Fibroblast of skin of scalp (primary cell): ENCODE results near the gene STAU1. TPM values are rescaled to one million over a fixed set of nuclear protein-coding genes. Genes with fewer than 3 reads are reported as not detected.
"Not testable (repeated sequence)": the region's sequence is repeated elsewhere in the genome, so short reads cannot be mapped to it uniquely, and the experiment has no call there.

Experiments
- DNase-seq: peaks from one replicate; pipeline ENCODE4 v3.0.0-alpha.2; 2013
- polyA plus RNA-seq, 2 experiments: library from polyadenylated mRNA; unstranded; fragments of 120-200 nt; gene quantifications; one replicate each; pipeline ENCODE4 v1.2.1, GENCODE V29; 2013; ENCODE audit not compliant: insufficient read length in 2 of 2

The STAU1 gene
- 73.4 TPM for polyA plus RNA-seq (2013, experiment 1 of 2; ENCODE audit: insufficient read length)
- polyA plus RNA-seq (2013, experiment 2 of 2; ENCODE audit: insufficient read length): 74.3 TPM

GRCh38 chr20:49187851-49188641 lies at the start of gene STAU1:
Gene STAU1, minus strand, starts transcription at chr20:49188334. Its CDS starts 22,133 bp downstream, at chr20:49166201.
- DNase-seq: peak; percentile 97

GRCh38 chr20:49237531-49237930 lies 49.4 kb upstream of the STAU1 start:
- DNase-seq: no peak

GRCh38 chr20:49236301-49236700 lies 48.2 kb upstream of the STAU1 start:
- no peak for DNase-seq

GRCh38 chr20:49234831-49235230 lies 46.7 kb upstream of the STAU1 start:
- no peak for DNase-seq

- no peak for DNase-seq
Observed at GRCh38 chr20:49233226-49233625, 45.1 kb upstream of the STAU1 start.

GRCh38 chr20:49231471-49231870 lies 43.3 kb upstream of the STAU1 start:
- DNase-seq: no peak

- no peak for DNase-seq
Observed at GRCh38 chr20:49230561-49231133, 42.5 kb upstream of the STAU1 start.

GRCh38 chr20:49230021-49230420 lies 41.9 kb upstream of the STAU1 start:
- no peak for DNase-seq

- DNase-seq: no peak
Observed at GRCh38 chr20:49229381-49229780, 41.2 kb upstream of the STAU1 start.

- no peak for DNase-seq
Observed at GRCh38 chr20:49228676-49229075, 40.5 kb upstream of the STAU1 start.

GRCh38 chr20:49225896-49226295 lies 37.8 kb upstream of the STAU1 start:
- no peak for DNase-seq

GRCh38 chr20:49219924-49220831 lies 32.0 kb upstream of the STAU1 start:
- DNase-seq: no peak

GRCh38 chr20:49219091-49219923 lies 31.2 kb upstream of the STAU1 start, which contains the start of gene DDX27:
Gene DDX27, plus strand, starts transcription at chr20:49219416. Its CDS starts 33 bp downstream, at chr20:49219449.
- DNase-seq: peak; percentile 99

- not testable (repeated sequence) for DNase-seq
Observed at GRCh38 chr20:49218739-49219090, 30.6 kb upstream of the STAU1 start.

- peak; percentile 88 for DNase-seq
Observed at GRCh38 chr20:49216991-49217578, 29.0 kb upstream of the STAU1 start.

- DNase-seq: no peak
Observed at GRCh38 chr20:49215232-49215631, 27.1 kb upstream of the STAU1 start.

GRCh38 chr20:49214571-49214970 lies 26.4 kb upstream of the STAU1 start:
- DNase-seq: no peak

- DNase-seq: no peak
Observed at GRCh38 chr20:49210757-49211110, 22.6 kb upstream of the STAU1 start.

GRCh38 chr20:49210101-49210756 lies 22.1 kb upstream of the STAU1 start:
- DNase-seq: no peak

- no peak for DNase-seq
Observed at GRCh38 chr20:49207076-49207475, 18.9 kb upstream of the STAU1 start.

GRCh38 chr20:49203746-49204145 lies 15.6 kb upstream of the STAU1 start:
- no peak for DNase-seq
